ENCODE data around the gene RDM1. TPM values are rescaled to one million over a fixed set of nuclear protein-coding genes. Genes with fewer than 3 reads are reported as not detected.

Gene RDM1
- polyA plus RNA-seq, 1 experiment, result 0.17 TPM

- DNase-seq (ENCODE audit: low read depth), result no peak
- no peak for TF ChIP-seq CTCF (IDR thresholded peaks at IDR 0.05; ENCODE audit: insufficient read depth, low read depth, low read length)
- Histone ChIP-seq H3K27me3 (ENCODE audit: control insufficient read depth, insufficient read depth, low read length) (no peaks in the 10 kb centered on the region; the same call in 1 of the 2 replicates), H3K4me3 (ENCODE audit: low read depth, low read length) (no peak overlapping the region), H3K36me3 (ENCODE audit: control insufficient read depth, insufficient read depth, low read length) (no peaks in the 10 kb centered on the region)
- CTCF ChIA-PET, result interaction anchor here (1.0 to 1.2 kb wide), 2 partner anchors 17 to 167 kb away, joined by 3 read pairs; no protein-coding TSS in a partner anchor
- POLR2A ChIA-PET, result no interaction called here
Measured at GRCh38 chr17:35965272-35965671, 34.7 kb upstream of the RDM1 start.

- ChIA-PET POLR2A (no interaction called here), CTCF (interaction anchor here (1.0 kb wide), 1 partner anchor 15 kb away, joined by 3 read pairs; no protein-coding TSS in a partner anchor)
- Histone ChIP-seq H3K36me3 (ENCODE audit: control insufficient read depth, insufficient read depth, low read length) (no peaks in the 10 kb centered on the region), H3K4me3 (ENCODE audit: low read depth, low read length) (no peak overlapping the region), H3K27me3 (ENCODE audit: control insufficient read depth, insufficient read depth, low read length) (no peaks in the 10 kb centered on the region; the same call in 1 of the 2 replicates)
- no peak for TF ChIP-seq CTCF (IDR thresholded peaks at IDR 0.05; ENCODE audit: insufficient read depth, low read depth, low read length)
- DNase-seq (ENCODE audit: low read depth), result no peak
Measured at GRCh38 chr17:35963663-35964062, 33.1 kb upstream of the RDM1 start.

GRCh38 chr17:35953720-35954119, 23.1 kb upstream of the RDM1 start:
- ChIA-PET POLR2A (no interaction called here), CTCF (interaction anchor here (0.8 kb wide), 1 partner anchor 195 kb away, joined by 3 read pairs; no protein-coding TSS in a partner anchor)
- Histone ChIP-seq H3K27me3 (ENCODE audit: control insufficient read depth, insufficient read depth, low read length) (no peaks in the 10 kb centered on the region; the same call in 1 of the 2 replicates), H3K36me3 (ENCODE audit: control insufficient read depth, insufficient read depth, low read length) (no peaks in the 10 kb centered on the region), H3K4me3 (ENCODE audit: low read depth, low read length) (no peak overlapping the region)
- no peak for TF ChIP-seq CTCF (IDR thresholded peaks at IDR 0.05; ENCODE audit: insufficient read depth, low read depth, low read length)
- DNase-seq (ENCODE audit: low read depth), result no peak

GRCh38 chr17:35949401-35949800, 18.8 kb upstream of the RDM1 start:
- Histone ChIP-seq H3K4me3 (ENCODE audit: low read depth, low read length) (no peak overlapping the region), H3K27me3 (ENCODE audit: control insufficient read depth, insufficient read depth, low read length) (no peaks in the 10 kb centered on the region), H3K36me3 (ENCODE audit: control insufficient read depth, insufficient read depth, low read length) (no peaks in the 10 kb centered on the region)
- ChIA-PET CTCF (interaction anchor here (0.9 to 2.1 kb wide), 3 partner anchors 9 to 14 kb away, joined by 3 to 14 read pairs (median 4); no protein-coding TSS in a partner anchor), POLR2A (no interaction called here)
- no peak for TF ChIP-seq CTCF (IDR thresholded peaks at IDR 0.05; ENCODE audit: insufficient read depth, low read depth, low read length)
- no peak for DNase-seq (ENCODE audit: low read depth)

- POLR2A ChIA-PET, result no interaction called here
- DNase-seq (ENCODE audit: low read depth), result no peak
- H3K36me3 ChIP-seq (ENCODE audit: control insufficient read depth, insufficient read depth, low read length), result no peaks in the 10 kb centered on the region
- TF ChIP-seq CTCF (IDR thresholded peaks at IDR 0.05; ENCODE audit: insufficient read depth, low read depth, low read length), result no peak
- CTCF ChIA-PET, result interaction anchor here (0.8 to 2.1 kb wide), 7 partner anchors 10 to 200 kb away, joined by 3 to 14 read pairs (median 4); no protein-coding TSS in a partner anchor
- no peaks in the 10 kb centered on the region for H3K27me3 ChIP-seq (ENCODE audit: control insufficient read depth, insufficient read depth, low read length)
- no peak overlapping the region for H3K4me3 ChIP-seq (ENCODE audit: low read depth, low read length)
Measured at GRCh38 chr17:35948092-35948491, 17.5 kb upstream of the RDM1 start.

Measured in BJ (cell line).